Ascending aorta (tissue), 2 donors: ENCODE data around the gene LAMA5. TPM values are rescaled to one million over a fixed set of nuclear protein-coding genes. Genes with fewer than 3 reads are reported as not detected.
A peak's percentile ranks its signal among the peaks of the same experiment; 100 is the strongest.

Source experiments
- DNase-seq, 2 donors: peaks; one replicate each; pipeline ENCODE4 v3.0.0-alpha.2; 2019; ENCODE audit warnings: low spot score in 2 of 2
- H3K27ac ChIP-seq, 2 donors: fragments of 200-600 bp; sonication (generic); one replicate each; pipeline ENCODE4 v1.5.1; 2016 to 2017; ENCODE audit warnings: mild to moderate bottlenecking in 1 of 2
- H3K27me3 ChIP-seq: fragments of 200-600 bp; sonication (generic); one replicate; pipeline ENCODE4 v1.5.1; 2017
- H3K36me3 ChIP-seq, 2 donors: fragments of 200-600 bp; sonication (generic); one replicate each; pipeline ENCODE4 v1.5.1; 2016
- H3K4me1 ChIP-seq, 2 donors: fragments of 200-600 bp; sonication (generic); one replicate each; pipeline ENCODE4 v1.5.1; 2016 to 2017; ENCODE audit warnings: mild to moderate bottlenecking in 1 of 2
- H3K4me3 ChIP-seq, 2 donors: fragments of 200-600 bp; sonication (generic); one replicate each; pipeline ENCODE4 v1.5.1; 2016 to 2017; ENCODE audit warnings: mild to moderate bottlenecking in 1 of 2
- H3K9me3 ChIP-seq, 2 donors: fragments of 200-600 bp; sonication (generic); one replicate each; pipeline ENCODE4 v1.5.1; 2016
- intact Hi-C: fragments of 100-400 bp; cut with DNase I; formaldehyde crosslinking; loops from one replicate; pipeline ENCODE4 v1.15.1; 2023
- total RNA-seq: library from RNA; depleted of rRNA; stranded (reverse); fragments of >200 nt; gene quantifications from one replicate; pipeline ENCODE4 v1.1.0, GENCODE V29; 2016
- TF ChIP-seq, protein P1 (sequence below), 3 experiments: fragments of 200-600 bp in 2 of 3; fragments of 450-650 bp in 1 of 3; sonication (generic) in 2 of 3; IDR thresholded peaks; one replicate each; pipeline ENCODE4 v1.5.1; 2016 to 2019; ENCODE audit warnings: antibody characterized with exemption in 3 of 3, mild to moderate bottlenecking in 1 of 3, moderate library complexity in 1 of 3

The LAMA5 gene
- total RNA-seq, 1 donor from 2014 or later = 469 TPM

DNA sequence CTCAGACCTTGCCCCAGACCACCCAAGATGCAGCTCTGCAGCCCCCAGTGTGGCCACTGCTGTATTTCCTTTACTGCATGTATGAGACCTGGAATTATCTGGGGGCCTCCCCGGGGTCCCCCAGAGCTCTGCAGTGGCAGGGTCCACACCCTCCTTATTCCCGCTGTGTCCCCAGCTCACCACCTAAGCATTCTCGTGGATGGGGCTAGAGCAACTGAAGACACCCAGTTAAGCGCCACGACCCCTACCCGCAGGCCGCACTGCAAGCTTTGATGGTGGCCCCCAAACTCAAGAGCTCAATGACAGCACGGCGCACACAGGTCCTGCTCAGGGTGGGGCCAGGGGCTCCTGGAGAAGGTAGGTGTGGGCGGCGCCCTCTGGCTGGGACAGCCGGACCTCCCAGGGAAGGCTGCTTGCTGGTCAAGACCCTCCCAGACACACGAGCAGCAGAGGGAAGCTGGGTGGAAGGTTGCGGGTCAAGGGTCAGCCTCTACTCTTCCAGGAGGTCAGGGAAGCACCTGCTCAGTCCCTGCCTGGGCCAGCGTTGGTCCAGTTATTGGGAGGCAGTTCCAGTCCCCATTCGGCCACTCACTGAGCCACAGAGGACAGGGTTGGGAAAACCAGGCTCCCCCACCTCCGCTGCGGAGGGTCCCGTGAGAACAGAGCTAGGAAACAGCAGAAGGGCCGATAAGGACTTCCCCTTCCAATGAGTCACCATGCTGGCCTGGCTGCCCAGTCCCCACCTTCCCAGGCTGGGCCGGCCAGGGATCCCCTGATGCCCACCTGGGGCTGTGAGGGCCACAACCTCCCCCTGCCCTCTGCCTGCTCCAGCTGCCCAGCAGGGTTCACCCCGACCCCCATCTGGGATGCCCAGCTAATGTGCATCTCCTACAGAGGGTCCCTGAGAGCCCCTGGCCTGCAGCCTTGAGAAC, 2.9 kb downstream of the LAMA5 start:
- Histone ChIP-seq H3K9me3 (no peaks in the 10 kb centered on the region), H3K4me1 (peaks cover 54 to 75% of the 10 kb centered on the region in 2 donors), H3K4me3 (peak overlapping the region; percentile 94 to 98), H3K27ac (peak overlapping the region; percentile 91 to 98), H3K36me3 (peaks cover 0 to 11% of the 10 kb centered on the region in 2 donors), H3K27me3 (no peaks in the 10 kb centered on the region)
- peak in 1 of 2 donors; percentile 67 for DNase-seq
- TF ChIP-seq, protein P1, sequence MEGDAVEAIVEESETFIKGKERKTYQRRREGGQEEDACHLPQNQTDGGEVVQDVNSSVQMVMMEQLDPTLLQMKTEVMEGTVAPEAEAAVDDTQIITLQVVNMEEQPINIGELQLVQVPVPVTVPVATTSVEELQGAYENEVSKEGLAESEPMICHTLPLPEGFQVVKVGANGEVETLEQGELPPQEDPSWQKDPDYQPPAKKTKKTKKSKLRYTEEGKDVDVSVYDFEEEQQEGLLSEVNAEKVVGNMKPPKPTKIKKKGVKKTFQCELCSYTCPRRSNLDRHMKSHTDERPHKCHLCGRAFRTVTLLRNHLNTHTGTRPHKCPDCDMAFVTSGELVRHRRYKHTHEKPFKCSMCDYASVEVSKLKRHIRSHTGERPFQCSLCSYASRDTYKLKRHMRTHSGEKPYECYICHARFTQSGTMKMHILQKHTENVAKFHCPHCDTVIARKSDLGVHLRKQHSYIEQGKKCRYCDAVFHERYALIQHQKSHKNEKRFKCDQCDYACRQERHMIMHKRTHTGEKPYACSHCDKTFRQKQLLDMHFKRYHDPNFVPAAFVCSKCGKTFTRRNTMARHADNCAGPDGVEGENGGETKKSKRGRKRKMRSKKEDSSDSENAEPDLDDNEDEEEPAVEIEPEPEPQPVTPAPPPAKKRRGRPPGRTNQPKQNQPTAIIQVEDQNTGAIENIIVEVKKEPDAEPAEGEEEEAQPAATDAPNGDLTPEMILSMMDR (IDR thresholded peaks at IDR 0.05) = no peak
- intact Hi-C loops = loop anchor here (1.0 kb wide), 1 partner anchor 8 kb away; no protein-coding TSS in a partner anchor

DNA sequence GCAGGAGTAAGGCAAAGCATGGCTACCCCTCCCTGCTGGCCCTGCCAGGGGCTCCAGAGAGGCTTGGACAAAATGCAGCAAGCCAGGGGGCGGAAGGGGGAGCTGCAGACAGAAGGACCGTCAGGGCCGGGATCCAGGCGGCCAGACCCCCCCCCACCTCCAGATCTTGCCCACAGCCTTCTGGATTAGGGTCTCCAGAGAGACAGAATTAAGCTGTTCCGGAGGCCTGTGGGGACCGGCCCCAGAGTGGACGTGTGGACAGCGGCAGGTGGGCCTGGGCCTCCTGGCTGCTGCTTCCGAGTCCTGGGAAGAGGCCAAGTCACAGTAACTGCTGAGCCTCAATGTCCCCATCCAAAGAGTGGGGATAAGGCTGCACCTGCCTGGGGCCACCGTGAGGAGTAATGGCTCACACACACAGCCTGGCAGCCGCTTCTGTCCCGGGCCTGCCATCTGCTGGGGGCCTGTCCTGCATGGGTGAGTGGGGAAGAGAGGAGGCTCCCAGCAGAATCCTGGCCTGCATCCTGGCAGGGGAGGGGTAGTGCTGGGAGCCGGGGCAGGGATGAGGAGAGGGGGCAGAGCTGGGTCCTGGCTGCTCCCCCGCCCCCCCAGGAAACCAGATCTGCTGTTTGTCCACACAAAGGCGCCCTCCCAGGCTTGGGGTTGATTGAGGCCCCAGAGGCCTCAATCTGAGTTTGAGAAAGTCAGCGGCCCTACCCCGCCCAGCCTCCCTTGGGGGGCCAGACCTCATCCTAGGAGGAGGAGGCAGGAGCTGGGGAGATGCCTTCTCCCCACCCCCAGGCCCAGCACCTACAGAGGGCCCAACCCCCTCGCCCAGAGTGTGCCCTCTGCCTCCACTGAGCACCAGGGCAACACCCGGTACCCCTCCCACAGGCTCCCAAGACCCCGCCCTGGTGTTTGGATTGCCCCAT, 3.9 kb downstream of the LAMA5 start:
- Histone ChIP-seq H3K27ac (peak overlapping the region; percentile 91 to 98), H3K9me3 (no peaks in the 10 kb centered on the region), H3K4me1 (peaks cover 54 to 75% of the 10 kb centered on the region in 2 donors), H3K27me3 (no peaks in the 10 kb centered on the region), H3K4me3 (no peak overlapping the region), H3K36me3 (peaks cover 0 to 11% of the 10 kb centered on the region in 2 donors)
- peak in 1 of 2 donors; percentile 62 for DNase-seq
- intact Hi-C loops = no loop called here
- TF ChIP-seq, protein P1 (IDR thresholded peaks at IDR 0.05) = no peak

DNA sequence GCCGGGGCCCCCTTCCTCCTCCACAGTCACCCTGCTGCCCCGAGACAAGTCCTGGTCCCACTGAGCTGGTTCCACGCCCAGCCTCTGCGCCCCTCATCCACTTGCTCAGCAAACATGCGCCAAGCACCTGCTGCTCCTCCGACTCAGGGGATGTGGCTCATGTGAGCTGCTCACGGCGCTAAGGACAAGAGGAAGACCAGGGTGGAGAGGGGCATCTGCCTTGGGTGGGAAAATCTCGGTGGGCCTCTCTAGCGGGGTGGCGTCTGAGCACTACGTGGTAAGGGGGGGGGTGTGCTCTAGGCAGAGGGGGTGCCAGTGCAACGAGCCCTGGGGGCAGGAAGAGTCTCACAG, 4.5 kb downstream of the LAMA5 start:
- no peak overlapping the region for H3K4me3 ChIP-seq
- intact Hi-C loops = no loop called here
- H3K27me3 ChIP-seq = no peaks in the 10 kb centered on the region
- no peaks in the 10 kb centered on the region for H3K9me3 ChIP-seq
- peaks cover 0 to 11% of the 10 kb centered on the region in 2 donors for H3K36me3 ChIP-seq
- H3K27ac ChIP-seq = peak overlapping the region; percentile 91 to 98
- TF ChIP-seq, protein P1 (IDR thresholded peaks at IDR 0.05) = no peak
- DNase-seq = no peak
- peaks cover 54 to 75% of the 10 kb centered on the region in 2 donors for H3K4me1 ChIP-seq

DNA sequence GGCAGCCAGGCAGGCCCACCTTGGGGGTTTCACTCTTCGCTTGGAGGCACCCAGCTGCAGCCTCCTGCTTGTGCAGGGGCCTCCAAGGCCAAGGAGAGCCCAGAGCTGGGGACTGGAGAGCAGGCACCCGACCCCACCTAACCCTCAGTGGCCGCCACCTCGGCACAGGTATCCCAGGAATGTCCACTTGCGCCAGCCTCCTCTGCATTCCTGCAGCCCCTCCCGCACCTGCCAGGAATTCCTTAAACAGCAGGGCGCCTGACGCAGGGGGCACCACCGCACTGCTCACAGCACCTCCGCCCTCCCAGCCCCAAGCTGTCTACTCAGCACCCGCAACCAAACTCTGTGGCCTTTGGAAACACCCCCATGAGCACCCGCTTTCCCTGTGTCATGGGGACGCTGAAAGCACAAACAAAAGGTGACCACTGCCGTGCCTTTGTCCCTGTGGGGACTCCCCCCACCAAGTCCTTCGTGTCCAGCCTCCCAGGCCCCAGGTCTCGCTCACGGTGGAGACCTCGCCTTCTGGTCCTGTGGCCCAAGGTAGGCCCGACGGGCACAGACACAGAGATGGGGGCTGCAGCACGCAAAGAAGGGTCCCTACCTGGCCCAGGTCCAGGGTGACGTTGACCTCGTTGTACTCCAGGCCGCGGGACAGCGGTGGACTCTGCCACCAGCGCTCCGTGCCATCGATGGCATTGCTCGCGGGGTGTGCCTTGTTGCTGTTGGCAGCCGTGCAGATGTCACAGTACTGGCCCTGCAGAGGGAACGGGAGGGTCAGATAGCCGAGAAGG, 5.1 kb downstream of the LAMA5 start:
- H3K4me1 ChIP-seq = peaks cover 57 to 77% of the 10 kb centered on the region in 2 donors
- no peak overlapping the region for H3K4me3 ChIP-seq
- peak overlapping the region; percentile 91 to 98 for H3K27ac ChIP-seq
- H3K9me3 ChIP-seq = no peaks in the 10 kb centered on the region
- H3K36me3 ChIP-seq = peaks cover 0 to 11% of the 10 kb centered on the region in 2 donors
- peak in 1 of 2 donors; percentile 64 for DNase-seq
- no peaks in the 10 kb centered on the region for H3K27me3 ChIP-seq
- TF ChIP-seq, protein P1 (IDR thresholded peaks at IDR 0.05) = no peak
- intact Hi-C loops = no loop called here
